H9 (cell line): Measurements from ENCODE around the gene PRKCA. TPM values are rescaled to one million over a fixed set of nuclear protein-coding genes. Genes with fewer than 3 reads are reported as not detected.

ENCODE experiments used
- DNase-seq: peaks from one replicate; pipeline ENCODE4 v3.0.0-alpha.2; 2017
- H2AFZ ChIP-seq: one replicate; pipeline ENCODE4 v1.6.1; 2013; ENCODE audit warnings: mild to moderate bottlenecking, low read length, control low read depth, moderate library complexity
- H2AK5ac ChIP-seq: 2 replicates; pipeline ENCODE4 v1.6.1; 2013; ENCODE audit warnings: low read length, control low read depth, mixed read lengths; ENCODE audit not compliant: insufficient read length
- H2BK120ac ChIP-seq: one replicate; pipeline ENCODE4 v1.6.1; 2013; ENCODE audit warnings: low read depth, mild to moderate bottlenecking, low read length, control low read depth, inconsistent platforms; ENCODE audit not compliant: poor library complexity, severe bottlenecking
- H2BK12ac ChIP-seq: 2 replicates; pipeline ENCODE4 v1.6.1; 2013; ENCODE audit warnings: low read length, control low read depth, mixed read lengths, low read depth; ENCODE audit not compliant: insufficient read length
- H2BK15ac ChIP-seq: 2 replicates; pipeline ENCODE4 v1.6.1; 2013; ENCODE audit warnings: low read depth, low read length, control low read depth
- H2BK20ac ChIP-seq: one replicate; pipeline ENCODE4 v1.6.1; 2013; ENCODE audit warnings: low read depth, mild to moderate bottlenecking, low read length, control low read depth, inconsistent platforms; ENCODE audit not compliant: poor library complexity, severe bottlenecking
- H2BK5ac ChIP-seq: 2 replicates; pipeline ENCODE4 v1.6.1; 2013; ENCODE audit warnings: low read length, control low read depth, mixed read lengths; ENCODE audit not compliant: insufficient read length
- H3K14ac ChIP-seq: 2 replicates; pipeline ENCODE4 v1.6.1; 2013; ENCODE audit warnings: low read length, control low read depth; ENCODE audit not compliant: insufficient read depth
- H3K18ac ChIP-seq: 2 replicates; pipeline ENCODE4 v1.6.1; 2013; ENCODE audit warnings: low read depth, mild to moderate bottlenecking, mixed read lengths, low read length, control low read depth; ENCODE audit not compliant: insufficient read length
- H3K23ac ChIP-seq: 2 replicates; pipeline ENCODE4 v1.6.1; 2013; ENCODE audit warnings: low read length, control low read depth, mixed read lengths, low read depth; ENCODE audit not compliant: insufficient read length
- H3K23me2 ChIP-seq: 2 replicates; pipeline ENCODE4 v1.6.1; 2013; ENCODE audit warnings: low read depth, mild to moderate bottlenecking, mixed read lengths, low read length, control low read depth; ENCODE audit not compliant: insufficient read length, poor library complexity, severe bottlenecking
- H3K27ac ChIP-seq: 2 replicates; pipeline ENCODE4 v1.5.1; 2013; ENCODE audit warnings: low read length, control low read depth, mixed read lengths, low read depth; ENCODE audit not compliant: insufficient read length
- H3K27me3 ChIP-seq: 2 replicates; pipeline ENCODE4 v1.6.1; 2013; ENCODE audit warnings: low read length, control low read depth, inconsistent platforms; ENCODE audit not compliant: insufficient read depth
- H3K4ac ChIP-seq: 2 replicates; pipeline ENCODE4 v1.6.1; 2013; ENCODE audit warnings: low read depth, mild to moderate bottlenecking, control low read depth, inconsistent platforms, low read length, moderate library complexity
- H3K4me1 ChIP-seq: 2 replicates; pipeline ENCODE4 v1.6.1; 2013; ENCODE audit warnings: low read length, control low read depth, inconsistent platforms; ENCODE audit not compliant: insufficient read depth
- H3K4me2 ChIP-seq: 2 replicates; pipeline ENCODE4 v1.6.1; 2013; ENCODE audit warnings: low read length, control low read depth, mixed read lengths; ENCODE audit not compliant: insufficient read length, insufficient read depth
- H3K56ac ChIP-seq: 2 replicates; pipeline ENCODE4 v1.6.1; 2013; ENCODE audit warnings: low read depth, mild to moderate bottlenecking, mixed read lengths, low read length, control low read depth; ENCODE audit not compliant: insufficient read length
- H3K79me1 ChIP-seq: 2 replicates; pipeline ENCODE4 v1.6.1; 2013; ENCODE audit warnings: low read depth, mild to moderate bottlenecking, moderate library complexity, low read length, control low read depth, inconsistent platforms; ENCODE audit not compliant: insufficient read depth, poor library complexity, severe bottlenecking
- H3K79me2 ChIP-seq: 2 replicates; pipeline ENCODE4 v1.6.1; 2013; ENCODE audit warnings: low read length, control low read depth, inconsistent platforms; ENCODE audit not compliant: insufficient read depth
- H3K9ac ChIP-seq: 2 replicates; pipeline ENCODE4 v1.6.1; 2013; ENCODE audit warnings: low read length, control low read depth, mixed read lengths; ENCODE audit not compliant: insufficient read length; ENCODE audit errors: extremely low read depth
- H3K9me3 ChIP-seq: one replicate; pipeline ENCODE4 v1.6.1; 2013; ENCODE audit warnings: low read depth, low read length, inconsistent platforms; ENCODE audit not compliant: control insufficient read depth
- H3T11ph ChIP-seq: one replicate; pipeline ENCODE4 v1.6.1; 2013; ENCODE audit warnings: mild to moderate bottlenecking, low read length, control low read depth, inconsistent platforms
- H4K20me1 ChIP-seq: one replicate; pipeline ENCODE4 v1.6.1; 2013; ENCODE audit not compliant: control insufficient read depth, insufficient read length, insufficient read depth
- H4K5ac ChIP-seq: 2 replicates; pipeline ENCODE4 v1.6.1; 2013; ENCODE audit warnings: low read depth, mild to moderate bottlenecking, mixed read lengths, low read length, control low read depth; ENCODE audit not compliant: insufficient read length
- H4K8ac ChIP-seq: replicated peaks from 2 replicates; pipeline ENCODE4 v1.6.1; 2013; ENCODE audit warnings: low read length, control low read depth, mixed read lengths, low read depth; ENCODE audit not compliant: insufficient read length
- H4K91ac ChIP-seq: 2 replicates; pipeline ENCODE4 v1.6.1; 2013; ENCODE audit warnings: low read depth, mild to moderate bottlenecking, moderate library complexity, mixed read lengths, low read length, control low read depth; ENCODE audit not compliant: insufficient read length
- H3K27ac Mint-ChIP-seq, 3 experiments: 2 replicates in 2 of 3; 3 replicates in 1 of 3; pipeline ENCODE4 v1.8.0; 2020 to 2021; ENCODE audit warnings: mixed read lengths in 3 of 3, mild to moderate bottlenecking in 1 of 3, moderate library complexity in 1 of 3
- H3K27me3 Mint-ChIP-seq: 2 replicates; pipeline ENCODE4 v1.8.0; 2021; ENCODE audit warnings: low read depth, mild to moderate bottlenecking, moderate library complexity, mixed read lengths
- H3K36me3 Mint-ChIP-seq, 3 experiments: 2 replicates in 2 of 3; 3 replicates in 1 of 3; pipeline ENCODE4 v1.8.0; 2020 to 2021; ENCODE audit warnings: low read depth in 3 of 3, mixed read lengths in 3 of 3; ENCODE audit not compliant: insufficient read depth in 1 of 3
- H3K4me1 Mint-ChIP-seq, 2 experiments: 2 replicates each; pipeline ENCODE4 v1.8.0; 2020; ENCODE audit warnings: mixed read lengths in 2 of 2
- H3K4me3 Mint-ChIP-seq, 2 experiments: 2 replicates in 1 of 2; 3 replicates in 1 of 2; pipeline ENCODE4 v1.8.0; 2020 to 2021; ENCODE audit warnings: mild to moderate bottlenecking in 2 of 2, mixed read lengths in 2 of 2, moderate library complexity in 1 of 2
- H3K9me3 Mint-ChIP-seq, 2 experiments: 2 replicates in 1 of 2; 3 replicates in 1 of 2; pipeline ENCODE4 v1.8.0; 2020; ENCODE audit warnings: mild to moderate bottlenecking in 2 of 2, mixed read lengths in 2 of 2, moderate library complexity in 1 of 2
- CTCF ChIP-seq: fragments of 200-600 bp; sonication (generic); conservative IDR thresholded peaks from 3 replicates; pipeline ENCODE4 v1.8.0; 2021; ENCODE audit warnings: antibody characterized with exemption, mild to moderate bottlenecking
- WGBS: extraction: QIAGEN DNeasy Blood & Tissue Kit; methylation state at CpG from one replicate; pipeline ENCODE4 v1.1.7; 2013; ENCODE audit warnings: missing lambda C conversion rate, low lambda C conversion rate, mixed read lengths; ENCODE audit not compliant: insufficient read length; ENCODE audit errors: extremely low coverage; 5-methylcytosine and 5-hydroxymethylcytosine counted together
- total RNA-seq: library from RNA; stranded (reverse); gene quantifications from 2 replicates; pipeline ENCODE4 v1.2.1, GENCODE V29; 2021

The PRKCA gene
- total RNA-seq, 1 experiment from 2014 or later, result 10.5 TPM

GRCh38 chr17:66822009-66822408 lies 519.6 kb downstream of the PRKCA start:
- Histone ChIP-seq H2BK15ac (no peak overlapping the region), H4K5ac (no peak overlapping the region), H3K9me3 (peaks cover 5% of the 10 kb centered on the region), H3K79me2 (no peaks in the 10 kb centered on the region), H4K20me1 (no peaks in the 10 kb centered on the region), H3K23me2 (no peaks in the 10 kb centered on the region), H3K4me1 (no peaks in the 10 kb centered on the region; the same call in 1 of the 2 replicates), H2AFZ (no peak overlapping the region), H3K14ac (no peak overlapping the region), H4K91ac (no peak overlapping the region), H2BK120ac (no peak overlapping the region), H3K4ac (no peak overlapping the region), H4K8ac (no peak overlapping the region), H3K4me2 (no peak overlapping the region), H2AK5ac (no peak overlapping the region), H3K79me1 (no peaks in the 10 kb centered on the region), H3K56ac (no peak overlapping the region), H2BK12ac (no peak overlapping the region), H2BK5ac (no peak overlapping the region), H3T11ph (no peak overlapping the region), H3K9ac (no peak overlapping the region), H3K27me3 (no peaks in the 10 kb centered on the region), H2BK20ac (no peak overlapping the region), H3K23ac (no peak overlapping the region), H3K18ac (no peak overlapping the region), H3K27ac (no peak overlapping the region)
- DNase-seq, result no peak
- no peak overlapping the region for H3K4me3 Mint-ChIP-seq
- H3K27ac Mint-ChIP-seq, result no peak overlapping the region
- WGBS, result no CpG with 5 or more reads among the region's 8 CpGs
- H3K36me3 Mint-ChIP-seq, result peaks cover 4 to 13% (median 5%) of the 10 kb centered on the region in 3 experiments; a peak in 5 of 7 replicates
- H3K4me1 Mint-ChIP-seq, result no peaks in the 10 kb centered on the region; a peak in 1 of 4 replicates
- peaks cover 3% of the 10 kb centered on the region for H3K27me3 Mint-ChIP-seq
- no peak for TF ChIP-seq CTCF
- H3K9me3 Mint-ChIP-seq, result peaks cover 15% of the 10 kb centered on the region in 2 experiments
